H1 (cell line): ENCODE results near the gene PROK1. TPM values are rescaled to one million over a fixed set of nuclear protein-coding genes. Genes with fewer than 3 reads are reported as not detected.

Source experiments
- CTCF ChIA-PET: fragments of 300-600 bp; sonication (Branson Sonifier 250); formaldehyde crosslinking; loops from one replicate; lab custom pipeline; 2021; ENCODE audit not compliant: partially characterized antibody; lab: Charles Lee
- POLR2A ChIA-PET: fragments of 300-600 bp; sonication (Branson Sonifier 250); formaldehyde crosslinking; loops from one replicate; lab custom pipeline; 2021; ENCODE audit warnings: inconsistent platforms; ENCODE audit not compliant: partially characterized antibody; lab: Charles Lee
- DNase-seq, 2 experiments: peaks; one replicate each; pipeline versions ENCODE4 v3.0.0 to v3.0.0-alpha.2; 2010 to 2022; ENCODE audit warnings: low spot score in 2 of 2, low read depth in 1 of 2, mixed read lengths in 1 of 2
- FAIRE-seq: peaks from 2 replicates; lab custom pipeline; 2011; peaks lifted over from hg19 to GRCh38; lab: Jason Lieb, UNC
- H2AFZ ChIP-seq: 2 replicates; pipeline ENCODE4 v1.8.1; 2012; ENCODE audit warnings: low read length, inconsistent platforms
- H2AK5ac ChIP-seq: 2 replicates; pipeline ENCODE4 v1.6.1; 2013; ENCODE audit warnings: low read depth, low read length
- H2BK120ac ChIP-seq: replicated peaks from 2 replicates; pipeline ENCODE3; 2013; ENCODE audit warnings: low read depth, low read length, inconsistent platforms
- H2BK12ac ChIP-seq: 2 replicates; pipeline ENCODE4 v1.6.1; 2013; ENCODE audit warnings: low read depth, low read length
- H2BK15ac ChIP-seq: 2 replicates; pipeline ENCODE4 v1.6.1; 2013; ENCODE audit warnings: low read length
- H2BK20ac ChIP-seq: 2 replicates; pipeline ENCODE4 v1.6.1; 2013; ENCODE audit warnings: low read length
- H2BK5ac ChIP-seq: 2 replicates; pipeline ENCODE4 v1.6.1; 2013; ENCODE audit warnings: low read depth, low read length
- H3K14ac ChIP-seq: 2 replicates; pipeline ENCODE4 v1.6.1; 2013; ENCODE audit warnings: inconsistent platforms; ENCODE audit not compliant: insufficient read length
- H3K18ac ChIP-seq: 2 replicates; pipeline ENCODE4 v1.6.1; 2013; ENCODE audit warnings: low read length; ENCODE audit errors: extremely low read depth
- H3K23ac ChIP-seq: 2 replicates; pipeline ENCODE4 v1.6.1; 2013; ENCODE audit warnings: inconsistent platforms; ENCODE audit not compliant: insufficient read length
- H3K23me2 ChIP-seq: 2 replicates; pipeline ENCODE4 v1.6.1; 2013; ENCODE audit warnings: low read depth, low read length
- H3K27ac ChIP-seq: 2 replicates; pipeline ENCODE4 v1.6.1; 2011; ENCODE audit warnings: low read depth, low read length, inconsistent platforms
- H3K27me3 ChIP-seq, 4 experiments: replicated peaks in 1 of 4; 1 replicate in 1 of 4; 2 replicates in 3 of 4; pipeline versions ENCODE4 v1.6.1 to v1.8.1; 2011 to 2013; ENCODE audit warnings: low read length in 3 of 4, mild to moderate bottlenecking in 3 of 4, inconsistent platforms in 2 of 4, mixed read lengths in 2 of 4, moderate library complexity in 1 of 4; ENCODE audit not compliant: control insufficient read depth in 3 of 4, insufficient read depth in 3 of 4; ENCODE audit errors: extremely low read depth in 1 of 4
- H3K36me3 ChIP-seq, 4 experiments: 2 replicates each; pipeline versions ENCODE4 v1.6.1 to v1.8.1; 2011 to 2013; ENCODE audit warnings: mild to moderate bottlenecking in 4 of 4, low read length in 3 of 4, moderate library complexity in 2 of 4, control low read depth in 1 of 4, inconsistent platforms in 1 of 4; ENCODE audit not compliant: insufficient read depth in 4 of 4, control insufficient read depth in 2 of 4
- H3K4ac ChIP-seq: replicated peaks from 2 replicates; pipeline ENCODE3; 2013; ENCODE audit warnings: low read length, low read depth, mixed read lengths, inconsistent platforms; ENCODE audit not compliant: insufficient read length
- H3K4me1 ChIP-seq, 4 experiments: replicated peaks in 1 of 4; 1 replicate in 1 of 4; 2 replicates in 3 of 4; pipeline versions ENCODE4 v1.6.1 to v1.8.1; 2011 to 2013; ENCODE audit warnings: low read length in 3 of 4, inconsistent platforms in 2 of 4, mixed read lengths in 1 of 4; ENCODE audit not compliant: insufficient read depth in 4 of 4, control insufficient read depth in 3 of 4
- H3K4me2 ChIP-seq, 2 experiments: 2 replicates each; pipeline versions ENCODE4 v1.6.1 to v1.8.1; 2011 to 2013; ENCODE audit warnings: low read depth in 2 of 2, low read length in 2 of 2, control low read depth in 1 of 2, inconsistent platforms in 1 of 2, mild to moderate bottlenecking in 1 of 2; ENCODE audit not compliant: insufficient read depth in 1 of 2
- H3K4me3 ChIP-seq, 4 experiments: fragments of 200-600, 300-600 bp in 1 of 4; sonication (generic), shearing (Covaris generic), sonication (Bioruptor Twin) in 1 of 4; 2 replicates each; pipeline versions ENCODE4 v1.5.1 to v1.8.1; 2011 to 2016; ENCODE audit warnings: low read length in 4 of 4, low read depth in 3 of 4, control low read depth in 2 of 4, inconsistent platforms in 2 of 4, mild to moderate bottlenecking in 2 of 4, mixed read lengths in 1 of 4, moderate library complexity in 1 of 4; ENCODE audit not compliant: insufficient read depth in 2 of 4; ENCODE audit errors: extremely low read depth in 1 of 4
- H3K56ac ChIP-seq: replicated peaks from 2 replicates; pipeline ENCODE3; 2013; ENCODE audit warnings: low read depth, mild to moderate bottlenecking, mixed read lengths, low read length, inconsistent platforms; ENCODE audit not compliant: insufficient read length
- H3K79me1 ChIP-seq: 2 replicates; pipeline ENCODE4 v1.6.1; 2013; ENCODE audit warnings: low read depth, low read length, control low read depth
- H3K79me2 ChIP-seq, 2 experiments: 2 replicates each; pipeline versions ENCODE4 v1.6.1 to v1.8.1; 2012 to 2013; ENCODE audit warnings: low read length in 2 of 2, mild to moderate bottlenecking in 2 of 2, inconsistent platforms in 1 of 2; ENCODE audit not compliant: insufficient read depth in 2 of 2, control insufficient read depth in 1 of 2
- H3K9ac ChIP-seq, 4 experiments: replicated peaks in 1 of 4; 1 replicate in 1 of 4; 2 replicates in 3 of 4; pipeline versions ENCODE4 v1.6.1 to v1.8.1; 2011 to 2013; ENCODE audit warnings: low read depth in 3 of 4, low read length in 3 of 4, control low read depth in 2 of 4, mild to moderate bottlenecking in 2 of 4, moderate library complexity in 2 of 4, inconsistent platforms in 1 of 4; ENCODE audit errors: extremely low read depth in 1 of 4
- H3K9me3 ChIP-seq, 2 experiments: 2 replicates each; pipeline versions ENCODE4 v1.6.1 to v1.8.1; 2012 to 2013; ENCODE audit warnings: mild to moderate bottlenecking in 2 of 2, moderate library complexity in 2 of 2, control low read depth in 1 of 2, inconsistent platforms in 1 of 2, low read depth in 1 of 2, low read length in 1 of 2, mixed read lengths in 1 of 2; ENCODE audit not compliant: insufficient read depth in 2 of 2
- H4K20me1 ChIP-seq, 2 experiments: replicated peaks in 1 of 2; 2 replicates each; pipeline versions ENCODE3 to v1.8.1; 2011 to 2013; ENCODE audit warnings: inconsistent platforms in 2 of 2, low read length in 2 of 2, mild to moderate bottlenecking in 1 of 2; ENCODE audit not compliant: insufficient read depth in 2 of 2, control insufficient read depth in 1 of 2
- H4K5ac ChIP-seq: 2 replicates; pipeline ENCODE4 v1.6.1; 2013; ENCODE audit warnings: low read length, low read depth, mixed read lengths, inconsistent platforms; ENCODE audit not compliant: insufficient read length
- H4K8ac ChIP-seq: 2 replicates; pipeline ENCODE4 v1.8.0; 2013; ENCODE audit warnings: mild to moderate bottlenecking, moderate library complexity, low read length, inconsistent platforms; ENCODE audit not compliant: insufficient read depth; ENCODE audit errors: extremely low read depth
- H4K91ac ChIP-seq: replicated peaks from 2 replicates; pipeline ENCODE3; 2013; ENCODE audit warnings: low read length, mixed read lengths, inconsistent platforms; ENCODE audit not compliant: insufficient read length
- CBX5 ChIP-seq: fragments of 300-800, 300-1000 bp; sonication (generic); IDR thresholded peaks from 2 replicates; pipeline ENCODE4 v1.7.1; 2016; ENCODE audit warnings: antibody characterized with exemption, low read length, low read depth
- CBX8 ChIP-seq: fragments of 300-800, 300-1000 bp; sonication (generic); IDR thresholded peaks from 2 replicates; pipeline ENCODE4 v1.7.1; 2016; ENCODE audit warnings: low read depth, low read length, borderline replicate concordance
- CTCF ChIP-seq, 3 experiments: IDR thresholded peaks; 1 replicate in 2 of 3; 2 replicates in 1 of 3; pipeline versions ENCODE4 v1.5.1 to v1.6.1; 2011; ENCODE audit warnings: low read length in 3 of 3, mild to moderate bottlenecking in 3 of 3, inconsistent platforms in 2 of 3, low read depth in 1 of 3, moderate library complexity in 1 of 3; ENCODE audit not compliant: insufficient read depth in 1 of 3; ENCODE audit errors: control extremely low read depth in 1 of 3
- GABPA ChIP-seq: IDR thresholded peaks from 2 replicates; pipeline ENCODE4 v1.6.1; 2011; ENCODE audit warnings: mild to moderate bottlenecking, low read length, moderate library complexity, borderline replicate concordance; ENCODE audit not compliant: insufficient read depth
- KDM1A ChIP-seq: fragments of 200-600, 300-600 bp; sonication (generic); IDR thresholded peaks from 2 replicates; pipeline ENCODE4 v1.7.1; 2016; ENCODE audit warnings: mild to moderate bottlenecking, low read length, borderline replicate concordance
- RBBP5 ChIP-seq: IDR thresholded peaks from 2 replicates; pipeline ENCODE4 v1.7.1; 2012; ENCODE audit warnings: low read depth, mild to moderate bottlenecking, inconsistent platforms, low read length, moderate library complexity, borderline replicate concordance
- RNF2 ChIP-seq: fragments of 200-900, 300-1000 bp; sonication (generic); IDR thresholded peaks from 2 replicates; pipeline ENCODE4 v1.7.1; 2016; ENCODE audit warnings: borderline replicate concordance, low read depth, mild to moderate bottlenecking, antibody characterized with exemption, low read length; ENCODE audit not compliant: poor library complexity, severe bottlenecking; ENCODE audit errors: missing control alignments
- WGBS, 2 experiments: shearing (Covaris generic) in 1 of 2; methylation state at CpG; one replicate each; pipeline versions ENCODE4 v1.1.6 to v1.1.7; 2013 to 2015; ENCODE audit warnings: low lambda C conversion rate in 2 of 2, mixed read lengths in 2 of 2, inconsistent platforms in 1 of 2, low coverage in 1 of 2, missing lambda C conversion rate in 1 of 2; ENCODE audit not compliant: insufficient replicate concordance in 2 of 2, insufficient coverage in 1 of 2, insufficient read length in 1 of 2; ENCODE audit errors: extremely low coverage in 1 of 2, missing lambda C conversion rate in 1 of 2; 5-methylcytosine and 5-hydroxymethylcytosine counted together
- polyA plus RNA-seq, 7 experiments: library from polyadenylated mRNA; depleted of rRNA in 3 of 7; stranded (reverse) in 5 of 7; unstranded in 2 of 7; fragments of >200 nt in 5 of 7; fragments of 200-250 nt in 2 of 7; gene quantifications; 1 replicate in 5 of 7; 2 replicates in 1 of 7; 4 replicates in 1 of 7; pipeline versions ENCODE4 v1.2.1 to v1.2.3, GENCODE V29; 2011 to 2013; ENCODE audit warnings: missing spikeins in 2 of 7, mixed read lengths in 2 of 7
- total RNA-seq: library from RNA; stranded (reverse); fragmentation: NEBNext Ultra II Directional; extraction: Animal tissue kit (Norgen Biotek cat#: 25700); gene quantifications from 2 replicates; pipeline ENCODE4 v1.2.1, GENCODE V29; 2021
- TF ChIP-seq, protein P1 (sequence below): IDR thresholded peaks from 2 replicates; pipeline ENCODE4 v1.6.1; 2012; ENCODE audit warnings: inconsistent platforms
- TF ChIP-seq, protein P2 (sequence below): IDR thresholded peaks from 2 replicates; pipeline ENCODE4 v1.6.1; 2011; ENCODE audit warnings: low read length, improper control_type of control experiment

The PROK1 gene
- total and polyA plus RNA-seq, 2 of the 8 experiments (the other 6 are each of a cell fraction or from before 2014, with no cell fraction given) = 0.12 TPM; not detected in 1

- no peaks in the 10 kb centered on the region; a peak in 1 of 7 replicates for H3K27me3 ChIP-seq
- H2BK20ac ChIP-seq = no peak overlapping the region
- no peak overlapping the region for H2BK120ac ChIP-seq
- H3K4ac ChIP-seq = no peak overlapping the region
- H4K91ac ChIP-seq = peak overlapping the region; percentile 54
- H3K9me3 ChIP-seq = no peaks in the 10 kb centered on the region
- peak overlapping the region; percentile 63; the same call in 1 of the 2 replicates for H2BK5ac ChIP-seq
- no peak overlapping the region for H3K4me2 ChIP-seq
- FAIRE-seq (no peak), DNase-seq (no peak)
- H3K23ac ChIP-seq = no peak overlapping the region
- H3K9ac ChIP-seq = no peak overlapping the region
- H4K8ac ChIP-seq = no peak overlapping the region
- no peaks in the 10 kb centered on the region for H3K79me1 ChIP-seq
- H3K27ac ChIP-seq = no peak overlapping the region
- no peaks in the 10 kb centered on the region for H3K23me2 ChIP-seq
- peak overlapping the region; percentile 55; the same call in 1 of the 2 replicates for H2BK12ac ChIP-seq
- no peaks in the 10 kb centered on the region for H3K79me2 ChIP-seq
- H4K5ac ChIP-seq = no peak overlapping the region
- H2AK5ac ChIP-seq = no peak overlapping the region
- H3K18ac ChIP-seq = no peak overlapping the region
- no peak overlapping the region for H2BK15ac ChIP-seq
- no peaks in the 10 kb centered on the region for H3K36me3 ChIP-seq
- ChIA-PET POLR2A (no interaction called here), CTCF (interaction anchor here (0.9 to 3.5 kb wide), 3 partner anchors 11 to 283 kb away, joined by 3 to 27 read pairs (median 5); no protein-coding TSS in a partner anchor)
- H3K14ac ChIP-seq = no peak overlapping the region
- H4K20me1 ChIP-seq = no peaks in the 10 kb centered on the region
- no peak overlapping the region for H3K56ac ChIP-seq
- H3K4me1 ChIP-seq = peaks cover 6 to 19% (median 10%) of the 10 kb centered on the region in 4 experiments
- 88% methylated on average over 12 of the region's 12 CpGs; no CpG with 5 or more reads in 1 of the 2 experiments for WGBS, 2 experiments
- no peak overlapping the region for H3K4me3 ChIP-seq
- no peak overlapping the region for H2AFZ ChIP-seq
- TF ChIP-seq RBBP5 (no peak), CBX5 (no peak), GABPA (no peak), KDM1A (no peak), CTCF (IDR thresholded peaks at IDR 0.05; ENCODE audit: control extremely low read depth in 1 of 3, insufficient read depth in 1 of 3, low read depth in 1 of 3, low read length in 3 of 3) (no peak), CBX8 (no peak), RNF2 (no peak)
- TF ChIP-seq, protein P1, sequence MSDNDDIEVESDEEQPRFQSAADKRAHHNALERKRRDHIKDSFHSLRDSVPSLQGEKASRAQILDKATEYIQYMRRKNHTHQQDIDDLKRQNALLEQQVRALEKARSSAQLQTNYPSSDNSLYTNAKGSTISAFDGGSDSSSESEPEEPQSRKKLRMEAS = no peak
- TF ChIP-seq, protein P2, sequence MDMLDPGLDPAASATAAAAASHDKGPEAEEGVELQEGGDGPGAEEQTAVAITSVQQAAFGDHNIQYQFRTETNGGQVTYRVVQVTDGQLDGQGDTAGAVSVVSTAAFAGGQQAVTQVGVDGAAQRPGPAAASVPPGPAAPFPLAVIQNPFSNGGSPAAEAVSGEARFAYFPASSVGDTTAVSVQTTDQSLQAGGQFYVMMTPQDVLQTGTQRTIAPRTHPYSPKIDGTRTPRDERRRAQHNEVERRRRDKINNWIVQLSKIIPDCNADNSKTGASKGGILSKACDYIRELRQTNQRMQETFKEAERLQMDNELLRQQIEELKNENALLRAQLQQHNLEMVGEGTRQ = no peak
Measured at GRCh38 chr1:110484801-110485200, 33.9 kb downstream of the PROK1 start.
